GM19193 (cell line): ENCODE results near the gene ANXA6.

Experiments used
- POLR2A ChIP-seq: IDR thresholded peaks from 4 replicates; pipeline ENCODE4 v1.6.1; 2011; ENCODE audit not compliant: insufficient read depth, insufficient read length; ENCODE audit errors: extremely low read depth

The ANXA6 gene

DNA sequence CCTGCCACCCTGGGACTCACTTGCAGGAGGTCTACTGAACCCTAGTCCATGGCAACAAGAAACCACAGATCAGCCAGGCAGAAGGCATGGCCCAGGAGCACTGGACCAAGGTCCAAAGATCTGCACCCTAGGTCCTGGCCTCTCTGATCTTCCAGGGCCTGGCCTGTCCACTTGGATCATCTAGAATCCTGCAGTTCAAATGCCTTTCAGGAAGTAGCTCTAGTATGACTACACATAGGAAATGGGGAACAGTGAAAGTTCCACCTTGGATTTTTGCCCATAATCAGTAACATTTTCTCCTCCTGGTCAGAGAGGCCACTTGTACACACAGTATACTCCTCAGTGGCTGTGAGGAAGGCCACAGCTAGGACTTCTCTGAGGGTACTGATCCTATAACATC lies 11.5 kb downstream of the ANXA6 start:
- TF ChIP-seq POLR2A, result no peak

DNA sequence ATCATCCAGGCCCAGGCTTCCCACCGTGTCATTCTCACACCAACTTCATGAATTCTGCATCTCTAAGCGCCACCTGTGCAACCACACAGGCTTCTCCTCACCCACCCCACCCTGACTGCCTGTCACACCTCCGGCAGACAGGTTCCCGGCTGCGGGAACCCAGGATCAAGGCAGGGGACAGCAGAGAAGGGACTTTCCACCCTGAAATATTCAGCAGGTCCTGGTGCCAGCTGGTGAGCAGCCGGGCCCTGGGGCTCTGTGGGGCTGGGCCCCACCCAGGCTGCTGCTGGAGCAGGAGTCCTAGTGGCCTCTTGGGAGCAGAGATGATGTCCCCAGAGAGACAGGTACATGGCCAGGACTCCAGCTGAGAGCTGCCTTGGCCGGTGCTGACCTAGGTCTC lies 12.7 kb downstream of the ANXA6 start:
- TF ChIP-seq POLR2A, result no peak

DNA sequence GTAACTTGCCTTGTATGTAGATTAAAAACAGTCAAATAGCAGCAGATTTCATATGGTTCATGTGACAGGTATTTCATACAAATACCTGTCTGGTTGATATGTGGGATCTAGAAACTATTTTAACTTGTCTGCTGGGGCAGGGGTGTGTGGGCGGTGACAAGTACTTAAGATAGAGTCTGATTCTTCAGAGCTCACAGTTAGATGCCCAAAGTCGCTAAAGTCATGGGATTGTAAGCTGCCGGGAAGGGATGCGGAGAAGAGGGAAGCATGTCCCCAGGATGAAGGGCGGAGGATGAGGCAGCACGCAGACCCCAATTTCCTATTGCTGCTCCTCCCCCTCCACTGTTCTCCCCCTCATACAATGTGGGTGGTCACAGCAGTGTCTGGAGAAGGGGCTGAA lies 13.3 kb downstream of the ANXA6 start:
- no peak for TF ChIP-seq POLR2A

DNA sequence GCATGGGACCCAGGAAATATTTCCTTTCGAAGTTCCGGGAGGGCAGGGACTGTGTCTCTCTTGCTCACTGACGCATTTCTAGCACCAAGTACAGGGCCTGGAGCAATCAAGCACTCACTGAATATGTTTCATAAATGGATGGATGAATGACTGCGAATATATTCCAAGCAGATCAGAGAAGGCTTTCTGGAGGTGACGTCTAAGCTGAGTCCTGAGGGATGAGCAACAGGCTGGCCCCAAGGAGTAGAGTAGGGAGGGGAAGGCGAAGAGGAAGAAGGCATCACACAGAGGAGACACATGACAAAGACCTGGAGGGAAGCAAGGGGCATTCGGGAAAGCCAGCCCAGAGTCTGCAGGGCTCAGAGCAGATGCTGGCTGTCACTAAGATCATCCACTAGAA lies 13.9 kb downstream of the ANXA6 start:
- TF ChIP-seq POLR2A, result no peak

DNA sequence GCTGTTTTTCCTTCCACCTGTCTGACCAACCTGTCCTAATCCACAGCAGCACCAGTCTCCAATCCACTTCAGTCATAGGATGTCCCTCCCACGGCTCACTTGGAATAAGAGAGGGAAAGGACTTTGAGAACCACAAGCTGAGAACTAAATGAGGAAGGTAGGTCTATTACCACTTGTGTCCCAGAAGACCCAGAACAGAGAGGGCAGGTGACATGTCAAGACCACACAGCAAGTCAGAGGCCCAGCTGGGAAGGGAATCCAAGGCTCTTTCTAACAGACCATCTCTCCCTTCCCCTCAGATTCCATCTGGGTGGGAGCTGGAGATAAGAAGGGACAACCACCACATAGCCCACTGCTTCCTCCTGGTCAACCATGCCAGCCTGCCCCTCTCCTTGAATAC lies 14.6 kb downstream of the ANXA6 start:
- no peak for TF ChIP-seq POLR2A

DNA sequence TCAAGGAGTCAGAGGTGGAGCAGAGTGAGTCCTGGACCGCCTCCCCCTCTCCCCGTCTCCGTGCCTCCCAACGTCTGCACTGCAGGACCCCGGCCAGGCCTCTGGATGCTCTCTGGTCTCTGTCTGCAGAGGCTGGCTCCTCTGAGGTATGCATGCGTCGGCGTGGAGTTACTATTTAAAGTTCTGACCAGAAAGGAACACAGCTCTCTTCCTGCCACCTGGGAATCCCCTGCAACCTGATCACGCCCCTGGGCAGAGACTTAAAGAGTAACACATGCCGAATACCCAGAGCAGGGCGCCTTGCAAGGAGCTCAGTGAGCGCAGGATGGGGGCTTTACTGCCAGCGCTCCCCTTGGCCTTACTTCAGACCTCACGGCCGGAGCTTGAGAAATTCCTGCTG lies 16.0 kb downstream of the ANXA6 start:
- peak; percentile 55 for TF ChIP-seq POLR2A

DNA sequence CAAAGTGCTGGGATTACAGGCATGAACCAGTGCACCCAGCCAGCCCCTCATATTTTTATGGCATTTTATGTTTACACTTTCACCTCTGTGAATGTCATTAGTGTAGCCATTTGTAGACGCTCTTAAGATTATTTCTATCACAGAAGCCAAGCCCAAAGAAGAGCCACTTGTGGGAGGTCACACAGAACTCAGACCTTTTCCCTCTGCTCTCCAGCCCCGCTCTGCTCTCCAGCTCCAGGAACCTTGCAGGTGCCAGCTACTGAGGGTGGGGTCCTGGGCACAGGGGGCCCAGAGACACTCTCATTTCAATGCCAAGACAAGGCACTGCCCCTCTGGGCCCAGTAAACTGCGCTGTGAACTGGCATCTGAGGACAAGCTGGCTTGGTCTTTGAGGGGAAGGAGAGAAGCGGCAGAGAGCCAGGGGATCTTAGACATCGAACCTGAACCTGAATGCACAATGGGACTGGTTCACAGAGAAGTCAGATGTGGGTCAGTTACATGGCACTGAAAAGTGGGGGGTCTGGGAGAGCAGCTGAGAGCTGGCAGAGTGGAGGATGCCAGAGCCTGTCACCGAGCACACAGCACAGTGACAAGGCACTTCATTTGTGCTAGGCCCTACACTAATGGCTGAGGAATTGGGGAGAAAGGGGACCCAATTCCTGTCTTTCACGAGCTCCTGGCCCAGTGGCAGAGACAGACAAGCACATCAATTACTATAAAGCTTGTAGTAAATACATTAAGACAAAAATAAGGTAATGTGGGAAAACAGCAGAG lies 16.7 kb downstream of the ANXA6 start:
- TF ChIP-seq POLR2A, result no peak

DNA sequence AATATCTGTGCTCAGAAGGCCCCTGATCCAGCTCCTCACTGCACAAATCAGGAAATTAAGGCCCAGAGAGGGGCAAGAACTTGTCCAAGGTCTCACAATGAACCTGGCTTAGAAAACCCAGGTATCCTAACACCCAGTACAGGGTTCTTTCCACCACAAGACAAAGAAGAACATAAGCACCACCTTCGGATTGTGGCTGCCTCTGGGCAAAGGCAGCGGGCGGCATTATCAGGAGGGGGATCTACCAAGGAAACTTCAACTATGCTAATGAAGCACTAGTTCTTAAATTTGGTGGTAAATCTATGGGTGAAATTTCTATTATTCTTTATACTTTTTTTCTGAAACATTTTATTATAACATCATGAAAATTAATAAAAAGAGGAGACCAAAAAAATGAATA lies 17.9 kb downstream of the ANXA6 start:
- TF ChIP-seq POLR2A, result no peak

DNA sequence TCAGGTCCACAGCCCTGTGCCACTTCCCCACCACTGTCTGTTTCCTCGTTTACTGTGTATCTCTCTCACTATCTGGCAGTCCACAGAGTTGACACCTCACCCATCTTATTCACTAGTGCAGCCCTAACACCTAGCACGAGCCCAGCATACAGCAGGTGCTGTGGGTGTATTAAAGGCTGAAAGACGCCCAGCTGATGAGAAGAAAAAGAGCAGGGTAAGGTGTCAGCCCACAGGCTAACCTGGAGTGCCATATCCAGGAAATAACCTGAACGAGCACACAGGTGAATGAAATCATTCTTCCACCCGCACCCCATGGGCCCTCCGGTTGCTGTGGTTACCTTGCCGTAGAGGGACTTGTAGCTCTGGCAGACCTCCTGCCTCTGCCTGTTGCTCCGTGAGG lies 18.6 kb downstream of the ANXA6 start:
- no peak for TF ChIP-seq POLR2A

DNA sequence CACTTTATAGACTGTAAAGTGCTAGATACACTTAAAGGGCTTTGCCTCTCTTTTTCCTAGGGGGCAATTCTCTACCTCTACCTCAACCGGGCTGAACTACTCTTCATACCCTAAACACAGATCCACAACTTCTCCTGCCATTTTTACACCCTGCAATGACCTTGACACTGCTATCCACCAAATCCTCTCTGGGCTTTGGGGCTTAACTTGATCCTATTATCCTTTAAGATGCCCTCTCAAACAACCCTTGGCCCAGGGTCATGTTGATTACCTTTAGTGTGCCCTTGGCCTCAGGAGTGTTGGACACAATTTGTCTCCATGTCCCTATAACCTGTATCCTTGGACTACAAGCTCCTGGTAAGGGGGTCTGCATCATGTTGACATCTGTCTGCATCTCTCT lies 19.5 kb downstream of the ANXA6 start:
- no peak for TF ChIP-seq POLR2A

DNA sequence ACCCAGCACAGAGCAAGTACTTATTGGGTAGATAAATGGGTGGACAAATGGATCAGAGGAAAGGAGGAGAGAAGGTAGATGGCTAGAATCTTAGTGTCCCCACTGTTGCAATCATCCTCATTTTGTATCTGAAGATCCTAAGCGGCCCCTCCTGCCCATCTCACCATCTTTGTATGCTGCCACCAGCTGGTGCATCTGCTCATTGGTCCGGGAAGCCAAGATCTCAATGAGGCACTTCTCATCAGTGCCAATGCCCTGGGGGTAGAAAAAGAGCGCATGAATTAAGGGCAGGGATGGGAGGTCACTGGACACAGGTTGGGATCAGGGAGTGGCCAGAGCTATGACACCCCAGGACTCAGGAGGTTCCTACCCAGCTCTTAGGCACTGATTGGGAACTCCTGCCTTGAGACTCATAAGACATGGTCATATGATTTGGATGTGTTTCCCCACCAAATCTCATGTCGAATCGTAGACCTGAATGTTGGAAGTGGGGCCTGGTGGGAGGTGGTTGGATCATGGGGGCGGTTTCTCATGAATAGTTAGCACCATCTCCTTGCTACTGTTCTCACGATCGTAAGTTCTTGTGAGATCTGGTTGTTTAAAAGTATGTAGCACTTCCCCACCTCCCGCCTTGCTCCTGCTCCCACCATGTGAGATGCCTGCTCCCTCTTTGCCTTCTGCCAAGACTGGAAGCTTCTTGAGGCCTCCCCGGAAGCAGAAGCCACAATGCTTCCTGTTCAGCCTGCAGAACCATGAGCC lies 20.3 kb downstream of the ANXA6 start:
- TF ChIP-seq POLR2A, result no peak

DNA sequence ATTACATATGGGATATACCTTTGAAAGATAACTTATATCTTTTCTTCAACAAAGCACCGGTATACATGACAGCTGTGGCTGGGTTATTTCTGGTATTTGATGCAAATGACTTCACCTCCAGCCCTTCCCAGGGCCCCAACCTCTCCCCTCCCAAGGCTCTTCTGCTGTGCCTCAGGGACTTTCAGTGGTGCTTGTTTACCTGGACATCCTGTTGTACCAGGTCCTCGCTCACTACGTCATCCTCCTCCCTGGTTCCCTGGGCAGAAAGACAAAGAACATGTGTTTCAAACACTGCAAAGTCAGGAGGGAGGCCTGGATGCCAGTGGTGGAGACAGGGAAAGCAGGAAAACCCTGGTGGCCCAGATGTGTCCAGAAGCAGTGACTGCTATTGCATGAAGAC lies 23.4 kb downstream of the ANXA6 start:
- TF ChIP-seq POLR2A, result no peak

DNA sequence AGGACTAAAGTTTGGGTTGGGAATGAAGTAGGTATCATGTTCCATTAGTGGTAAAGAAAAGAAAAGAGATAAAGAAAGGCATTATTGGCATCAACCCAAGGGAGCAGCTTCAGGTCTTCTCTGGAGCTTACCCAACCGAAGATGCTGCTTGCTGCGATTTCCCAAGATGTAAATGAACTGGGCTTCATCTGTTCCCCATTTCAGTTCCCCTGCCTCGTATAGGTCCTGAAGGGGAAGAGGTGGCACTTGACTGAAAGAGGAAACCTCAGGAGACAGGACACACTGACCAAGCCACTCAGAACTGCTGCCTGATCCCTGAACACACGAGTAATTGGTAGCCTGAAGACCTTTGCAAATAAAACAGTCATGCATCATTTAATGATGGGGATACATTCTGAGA lies 24.6 kb downstream of the ANXA6 start:
- no peak for TF ChIP-seq POLR2A

DNA sequence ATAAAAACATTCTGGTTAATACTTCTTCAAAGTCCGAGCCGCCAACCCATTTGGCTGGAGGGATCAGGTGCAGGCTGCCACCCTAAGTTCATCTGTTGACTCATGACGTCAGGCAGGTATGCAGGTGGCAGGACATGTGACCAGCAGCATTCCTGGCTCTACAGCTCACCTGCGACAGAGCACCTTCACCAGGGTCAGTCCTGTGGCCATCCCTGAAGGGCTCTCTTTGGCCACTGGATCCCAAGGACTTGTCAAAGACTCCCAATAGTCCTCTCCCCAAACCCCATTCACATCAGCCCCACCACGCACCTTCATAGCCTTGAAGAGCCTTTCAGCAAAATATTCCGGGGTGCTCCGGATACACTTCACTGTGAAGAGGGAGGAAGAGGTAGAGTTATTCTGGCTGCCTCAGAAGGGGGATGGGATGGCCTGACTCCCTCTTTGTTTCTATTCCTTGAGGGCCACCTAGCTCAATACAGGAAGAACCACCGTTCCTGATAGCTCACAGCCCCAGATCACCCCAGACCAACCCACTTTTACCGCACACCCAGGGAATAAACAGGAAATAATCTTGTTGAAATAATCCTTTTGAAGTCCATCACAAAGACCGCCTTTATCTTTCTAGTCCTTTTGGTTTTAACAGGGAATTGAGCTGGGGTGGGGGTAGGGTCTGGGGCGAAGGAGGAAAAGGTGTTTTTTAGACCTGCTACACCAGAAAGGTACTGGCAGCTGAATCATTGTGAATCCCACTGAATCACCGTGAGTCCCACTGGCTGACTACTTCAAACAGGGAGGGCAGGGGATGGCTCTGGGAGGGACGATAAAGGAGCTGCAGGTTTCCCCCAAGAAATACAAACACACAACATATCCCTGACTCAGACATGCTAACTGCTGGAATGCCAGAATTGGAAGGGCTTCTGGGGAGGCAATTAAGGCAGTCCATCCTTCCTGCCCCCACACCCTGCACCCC lies 26.4 kb downstream of the ANXA6 start:
- TF ChIP-seq POLR2A, result no peak

DNA sequence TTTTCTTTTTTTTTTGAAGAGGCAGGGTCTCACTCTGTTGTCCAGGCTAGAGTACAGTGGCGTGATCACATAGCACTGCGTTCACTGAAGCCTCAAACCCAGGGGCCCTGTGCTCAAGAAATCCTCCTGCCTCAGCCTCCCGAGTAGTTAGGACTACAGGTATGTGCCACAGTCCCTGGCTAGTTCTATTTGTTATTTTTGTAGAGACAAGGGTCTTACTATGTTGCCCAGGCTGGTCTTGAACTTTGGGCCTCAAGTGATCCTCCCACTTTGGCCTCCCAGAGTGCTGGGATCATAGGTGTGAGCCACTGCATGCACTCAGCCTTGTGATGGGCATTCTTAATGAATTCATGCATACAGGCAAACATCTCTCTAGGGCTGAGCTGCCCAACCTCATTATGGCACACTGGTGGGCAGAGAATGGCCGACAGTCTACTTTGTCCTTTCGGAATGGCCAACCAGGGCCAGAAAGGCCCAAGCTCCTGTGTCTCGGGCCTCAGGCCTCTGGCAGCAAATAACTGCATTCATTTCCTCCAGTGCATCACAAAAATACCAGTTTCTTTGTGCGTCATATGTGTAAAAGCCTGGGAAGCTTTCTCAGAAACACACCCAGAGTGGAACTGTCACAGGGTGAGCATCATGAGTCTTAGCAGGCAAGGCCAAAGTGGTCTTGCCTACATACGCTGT lies 27.2 kb downstream of the ANXA6 start:
- TF ChIP-seq POLR2A, result no peak

DNA sequence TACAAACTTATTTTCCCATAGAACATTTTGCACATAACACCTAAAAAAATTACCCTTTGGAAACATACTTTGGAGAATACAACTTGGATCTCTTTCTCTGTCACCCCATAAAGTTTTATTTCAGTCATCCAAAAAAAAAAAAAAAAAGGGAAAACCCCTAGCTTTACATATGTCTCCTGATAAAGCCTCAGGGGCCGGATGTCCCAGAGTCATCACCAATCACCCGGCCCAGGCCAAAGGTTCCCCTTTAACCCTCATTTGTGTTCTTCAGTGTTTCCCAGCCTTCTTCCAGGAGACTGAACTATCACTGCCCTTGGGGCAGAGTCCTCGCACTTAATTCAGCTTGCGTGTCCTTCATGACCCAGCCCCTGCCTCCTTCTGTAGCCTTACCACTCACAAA lies 28.8 kb downstream of the ANXA6 start:
- TF ChIP-seq POLR2A, result no peak

DNA sequence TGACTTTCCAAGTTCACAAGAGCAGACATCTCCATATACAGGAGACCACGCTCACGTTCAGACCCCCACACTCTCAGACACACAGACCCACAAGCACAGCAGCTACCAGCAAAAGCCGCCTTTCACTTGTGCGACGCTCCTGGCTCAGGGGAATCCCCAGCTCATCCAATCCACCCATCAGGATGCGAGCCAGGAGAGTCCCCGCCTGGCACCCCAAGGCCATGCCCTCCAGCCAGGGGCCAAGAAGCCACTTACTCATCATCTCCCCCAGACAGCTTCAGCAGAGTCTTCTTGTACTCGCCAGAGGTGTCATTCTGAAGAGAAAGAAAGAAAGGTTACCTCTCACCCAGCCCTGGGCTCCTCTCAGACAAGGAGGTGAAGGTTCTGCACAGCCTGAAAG lies 29.7 kb downstream of the ANXA6 start:
- TF ChIP-seq POLR2A, result no peak
